ENCODE measurements around the gene DCBLD2.

DNA sequence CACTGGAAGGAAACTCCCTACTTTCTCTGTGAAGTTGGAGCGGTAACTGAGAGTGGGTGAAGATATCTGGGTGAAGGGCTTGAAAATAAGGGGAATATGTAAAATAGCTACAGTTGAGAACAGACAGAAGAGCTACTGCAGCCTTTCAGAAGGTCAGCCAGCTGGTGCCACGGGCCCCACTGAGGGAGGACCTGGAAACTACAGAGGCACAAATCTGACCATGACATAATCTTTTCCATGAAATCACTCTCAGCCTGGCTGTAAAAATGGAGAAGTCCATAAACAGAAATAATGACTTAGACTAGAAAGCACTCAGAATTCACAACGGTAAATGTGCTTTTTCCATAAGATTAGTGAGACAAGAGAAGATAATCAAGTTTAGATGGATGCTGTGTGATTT lies 91.9 kb downstream of the DCBLD2 start:
- TF ChIP-seq, protein P1, sequence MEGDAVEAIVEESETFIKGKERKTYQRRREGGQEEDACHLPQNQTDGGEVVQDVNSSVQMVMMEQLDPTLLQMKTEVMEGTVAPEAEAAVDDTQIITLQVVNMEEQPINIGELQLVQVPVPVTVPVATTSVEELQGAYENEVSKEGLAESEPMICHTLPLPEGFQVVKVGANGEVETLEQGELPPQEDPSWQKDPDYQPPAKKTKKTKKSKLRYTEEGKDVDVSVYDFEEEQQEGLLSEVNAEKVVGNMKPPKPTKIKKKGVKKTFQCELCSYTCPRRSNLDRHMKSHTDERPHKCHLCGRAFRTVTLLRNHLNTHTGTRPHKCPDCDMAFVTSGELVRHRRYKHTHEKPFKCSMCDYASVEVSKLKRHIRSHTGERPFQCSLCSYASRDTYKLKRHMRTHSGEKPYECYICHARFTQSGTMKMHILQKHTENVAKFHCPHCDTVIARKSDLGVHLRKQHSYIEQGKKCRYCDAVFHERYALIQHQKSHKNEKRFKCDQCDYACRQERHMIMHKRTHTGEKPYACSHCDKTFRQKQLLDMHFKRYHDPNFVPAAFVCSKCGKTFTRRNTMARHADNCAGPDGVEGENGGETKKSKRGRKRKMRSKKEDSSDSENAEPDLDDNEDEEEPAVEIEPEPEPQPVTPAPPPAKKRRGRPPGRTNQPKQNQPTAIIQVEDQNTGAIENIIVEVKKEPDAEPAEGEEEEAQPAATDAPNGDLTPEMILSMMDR (conservative IDR thresholded peaks at IDR 0.05), result no peak
- TF ChIP-seq EZH2 (IDR thresholded peaks at IDR 0.05; ENCODE audit: low read depth), result no peak
